HEK293T (cell line): ENCODE data around the gene SLC9A7.
A peak's percentile ranks its signal among the peaks of the same experiment; 100 is the strongest.

Source experiments
- CTCF ChIA-PET: fragments of 350-600 bp; formaldehyde crosslinking; extraction: SDS; loops from one replicate; lab custom pipeline; 2021; ENCODE audit warnings: antibody characterized with exemption, inconsistent platforms; lab: Yijun Ruan, JAX
- POLR2A ChIA-PET: fragments of 350-600 bp; formaldehyde crosslinking; extraction: SDS; loops from one replicate; lab custom pipeline; 2020; ENCODE audit warnings: antibody characterized with exemption, inconsistent platforms; lab: Yijun Ruan, JAX
- DNase-seq: peaks from one replicate; pipeline ENCODE4 v3.0.0; 2012; ENCODE audit warnings: mixed read lengths; ENCODE audit errors: extremely low spot score
- ARNT ChIP-seq: fragments of 450-650 bp; IDR thresholded peaks from 2 replicates; pipeline ENCODE4 v1.6.1; 2017; ENCODE audit warnings: mild to moderate bottlenecking
- BHLHE40 ChIP-seq: fragments of 450-650 bp; IDR thresholded peaks from 2 replicates; pipeline ENCODE4 v1.6.1; 2016; ENCODE audit warnings: mild to moderate bottlenecking, moderate library complexity, borderline replicate concordance
- CTBP1 ChIP-seq: fragments of 450-650 bp; IDR thresholded peaks from 2 replicates; pipeline ENCODE4 v1.6.1; 2016; ENCODE audit warnings: borderline replicate concordance
- ELF4 ChIP-seq: fragments of 450-650 bp; IDR thresholded peaks from 2 replicates; pipeline ENCODE4 v1.6.1; 2017; ENCODE audit warnings: antibody characterized with exemption
- FOXA1 ChIP-seq: fragments of 450-650 bp; IDR thresholded peaks from 2 replicates; pipeline ENCODE4 v1.6.1; 2016; ENCODE audit warnings: mild to moderate bottlenecking
- FOXK2 ChIP-seq: fragments of 450-650 bp; IDR thresholded peaks from 2 replicates; pipeline ENCODE4 v1.6.1; 2016; ENCODE audit warnings: mild to moderate bottlenecking
- FOXM1 ChIP-seq: fragments of 450-650 bp; IDR thresholded peaks from 2 replicates; pipeline ENCODE4 v1.6.1; 2017; ENCODE audit warnings: mild to moderate bottlenecking, borderline replicate concordance
- HDGF ChIP-seq: fragments of 450-650 bp; IDR thresholded peaks from 2 replicates; pipeline ENCODE4 v1.6.1; 2017; ENCODE audit warnings: antibody characterized with exemption, borderline replicate concordance
- L3MBTL2 ChIP-seq: fragments of 450-650 bp; conservative IDR thresholded peaks from 2 replicates; pipeline ENCODE4 v1.6.1; 2016; ENCODE audit warnings: mild to moderate bottlenecking
- LEF1 ChIP-seq: fragments of 450-650 bp; IDR thresholded peaks from 2 replicates; pipeline ENCODE4 v1.6.1; 2017; ENCODE audit warnings: mild to moderate bottlenecking, borderline replicate concordance
- NFRKB ChIP-seq: fragments of 450-650 bp; IDR thresholded peaks from 2 replicates; pipeline ENCODE4 v1.6.1; 2016; ENCODE audit warnings: mild to moderate bottlenecking, moderate library complexity
- PKNOX1 ChIP-seq: fragments of 450-650 bp; IDR thresholded peaks from 2 replicates; pipeline ENCODE4 v1.6.1; 2016
- SP1 ChIP-seq: fragments of 450-650 bp; IDR thresholded peaks from 2 replicates; pipeline ENCODE4 v1.6.1; 2017
- SUZ12 ChIP-seq: fragments of 450-650 bp; IDR thresholded peaks from 2 replicates; pipeline ENCODE4 v1.6.1; 2016; ENCODE audit warnings: mild to moderate bottlenecking
- TARDBP ChIP-seq: fragments of 450-650 bp; IDR thresholded peaks from 2 replicates; pipeline ENCODE4 v1.6.1; 2016
- ZNF384 ChIP-seq: fragments of 450-650 bp; IDR thresholded peaks from 2 replicates; pipeline ENCODE4 v1.6.1; 2016

SLC9A7 gene

GRCh38 chrX:46673620-46674359, 85.1 kb downstream of the SLC9A7 start:
- CTCF ChIA-PET = interaction anchor here (1.2 kb wide), 1 partner anchor 12 kb away, joined by 5 read pairs; no protein-coding TSS in a partner anchor
- POLR2A ChIA-PET = no interaction called here
- DNase-seq = no peak
- no peak for TF ChIP-seq SUZ12
- TF ChIP-seq FOXA1 = no peak
- no peak for TF ChIP-seq NFRKB
- TF ChIP-seq SP1 = no peak
- no peak for TF ChIP-seq PKNOX1

GRCh38 chrX:46670316-46670715, 88.6 kb downstream of the SLC9A7 start:
- TF ChIP-seq L3MBTL2 (no peak), NFRKB (no peak), FOXK2 (no peak), CTBP1 (no peak), FOXM1 (no peak)
- no peak for DNase-seq
- ChIA-PET POLR2A (no interaction called here), CTCF (no interaction called here)

GRCh38 chrX:46666831-46667230, 92.1 kb downstream of the SLC9A7 start:
- ChIA-PET POLR2A (no interaction called here), CTCF (no interaction called here)
- TF ChIP-seq HDGF = no peak
- TF ChIP-seq NFRKB = no peak
- no peak for DNase-seq

GRCh38 chrX:46665232-46666152, 93.4 kb downstream of the SLC9A7 start:
- no peak for DNase-seq
- TF ChIP-seq ZNF384 (no peak), SP1 (no peak), ELF4 (no peak), ARNT (no peak), BHLHE40 (no peak), NFRKB (no peak), HDGF (no peak), L3MBTL2 (no peak), FOXM1 (no peak), PKNOX1 (no peak), LEF1 (no peak), TARDBP (no peak), FOXA1 (no peak), CTBP1 (no peak), FOXK2 (no peak), SUZ12 (no peak)
- CTCF ChIA-PET = no interaction called here

GRCh38 chrX:46662188-46662958, 96.5 kb downstream of the SLC9A7 start:
- no peak for DNase-seq
- CTCF ChIA-PET = interaction anchor here (0.6 to 1.0 kb wide), 2 partner anchors 145 to 573 kb away, joined by 3 to 4 read pairs; no protein-coding TSS in a partner anchor
- POLR2A ChIA-PET = no interaction called here
- no peak for TF ChIP-seq ZNF384

More at GRCh38 chrX:46665232-46666152, 93.4 kb downstream of the SLC9A7 start:
- POLR2A ChIA-PET = no interaction called here

GRCh38 chrX:46653482-46653881, 105.4 kb downstream of the SLC9A7 start:
- TF ChIP-seq FOXM1 (no peak), TARDBP (no peak), L3MBTL2 (no peak), CTBP1 (no peak), SUZ12 (no peak), FOXA1 (no peak), HDGF (no peak), ARNT (no peak), ELF4 (no peak), NFRKB (no peak), SP1 (no peak), LEF1 (no peak), BHLHE40 (no peak), ZNF384 (no peak), FOXK2 (no peak), PKNOX1 (no peak)
- CTCF ChIA-PET = interaction anchor here (0.6 to 1.9 kb wide), 6 partner anchors 29 to 927 kb away, joined by 3 to 11 read pairs (median 4); no protein-coding TSS in a partner anchor
- POLR2A ChIA-PET = no interaction called here
- peak; percentile 43 for DNase-seq
